Activated naive CD4-positive, alpha-beta T cell treated with Interleukin-2 at 50 U/mL for 16 hours (primary cell): ENCODE data around the gene POLR3A.
"Not testable (repeated sequence)": the region's sequence is repeated elsewhere in the genome, so short reads cannot be mapped to it uniquely, and the experiment has no call there.

Source experiments
- DNase-seq: peaks from one replicate; pipeline ENCODE4 v3.0.0-alpha.2; 2020

Gene POLR3A

DNA sequence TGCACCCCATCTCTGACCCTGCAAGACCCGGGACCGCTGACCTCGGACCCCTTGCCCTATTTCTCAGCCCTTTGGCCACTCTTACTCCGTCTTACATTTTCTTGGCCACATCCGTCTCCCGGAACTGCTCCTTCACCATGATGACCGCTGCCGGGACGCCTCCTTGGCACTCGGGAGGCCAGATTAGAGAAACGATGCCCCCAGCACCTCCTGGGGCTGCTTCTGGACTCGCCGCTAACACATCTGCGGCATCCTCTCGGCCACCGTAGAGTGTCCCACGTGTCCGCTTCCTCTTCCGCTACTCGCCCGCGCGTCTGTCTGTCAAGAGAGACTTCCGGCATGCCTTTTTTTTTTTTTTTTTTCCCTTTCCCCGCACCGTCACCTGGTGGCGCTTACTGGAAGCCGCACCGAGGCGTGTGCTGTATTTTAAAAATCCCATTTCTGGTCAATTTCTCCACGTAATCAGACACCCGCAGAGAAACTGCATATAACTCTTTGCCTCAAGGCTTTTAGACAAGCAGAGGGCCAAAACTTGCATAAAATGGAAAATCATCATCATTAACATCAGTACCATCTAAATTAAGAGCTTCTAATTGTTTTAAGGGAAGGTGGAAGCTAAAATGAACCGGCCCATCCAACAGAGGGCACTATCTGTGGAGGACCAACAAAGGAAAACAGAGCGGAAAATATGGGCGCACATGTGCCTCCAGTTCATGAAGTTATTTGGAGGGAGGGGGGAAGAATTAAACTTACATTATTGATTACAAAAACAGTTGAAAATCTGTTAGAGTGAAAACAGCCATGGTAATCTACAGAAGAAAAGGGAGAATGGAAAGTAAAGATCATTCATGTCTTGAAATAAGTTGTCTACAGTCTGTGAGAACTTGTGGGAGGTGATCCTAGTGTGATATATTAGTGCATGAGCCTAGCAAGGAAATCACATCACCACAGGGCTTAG is at the start of gene POLR3A:
POLR3A (minus strand) TSS at position 247 of the 958 bp plus-strand sequence; CDS start at position 139, 108 bp downstream.
- DNase-seq, result peak; percentile 92

DNA sequence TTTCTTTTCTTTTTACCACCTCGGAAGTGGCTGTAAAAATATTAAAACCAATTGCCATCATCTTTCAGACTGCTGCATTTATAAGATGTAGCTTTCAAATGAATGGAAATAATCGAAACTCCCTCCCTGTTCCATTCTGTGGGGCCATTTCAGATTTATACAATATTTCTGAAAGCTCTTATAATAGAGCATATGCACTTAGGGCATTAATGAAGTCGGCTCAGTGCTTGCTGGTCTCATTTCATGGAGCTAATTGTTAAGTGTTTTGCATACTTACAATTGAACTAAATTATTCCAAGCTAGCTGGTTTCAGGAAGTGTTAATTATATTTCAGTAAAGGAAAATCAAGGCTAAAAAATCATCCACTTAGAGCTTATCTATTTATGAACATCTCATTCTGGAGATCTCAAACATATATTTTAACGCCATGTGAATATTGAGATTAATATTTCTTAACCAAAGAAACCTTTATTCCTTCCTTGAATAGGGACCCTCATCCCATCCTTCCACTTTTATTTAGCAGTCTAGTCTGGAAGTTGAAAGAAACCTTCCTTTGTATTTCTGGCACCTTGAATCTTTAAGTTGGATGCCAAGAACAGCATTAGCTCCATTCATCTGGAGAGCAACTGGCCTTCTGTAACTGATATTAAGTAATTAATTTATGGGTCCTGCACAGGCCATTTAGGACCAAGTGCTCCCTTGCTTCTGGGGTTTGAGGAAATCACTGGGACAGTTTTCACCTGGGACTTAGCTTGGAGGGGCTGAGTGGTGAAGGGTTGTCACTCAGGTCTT is 49.4 kb upstream of the POLR3A start:
- DNase-seq, result no peak

DNA sequence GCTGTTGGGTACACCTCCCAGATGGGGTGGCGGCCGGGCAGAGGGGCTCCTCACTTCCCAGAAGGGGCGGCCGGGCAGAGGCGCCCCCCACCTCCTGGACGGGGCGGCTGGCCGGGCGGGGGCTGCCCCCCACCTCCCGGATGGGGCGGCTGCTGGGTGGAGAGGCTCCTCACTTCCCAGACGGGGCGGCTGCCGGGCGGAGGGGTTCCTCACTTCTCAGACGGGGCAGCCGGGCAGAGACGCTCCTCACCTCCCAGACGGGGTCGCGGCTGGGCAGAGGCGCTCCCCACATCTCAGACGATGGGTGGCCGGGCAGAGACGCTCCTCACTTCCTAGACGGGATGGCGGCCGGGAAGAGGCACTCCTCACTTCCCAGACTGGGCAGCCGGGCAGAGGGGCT is 46.5 kb upstream of the POLR3A start:
- DNase-seq, result not testable (repeated sequence)

DNA sequence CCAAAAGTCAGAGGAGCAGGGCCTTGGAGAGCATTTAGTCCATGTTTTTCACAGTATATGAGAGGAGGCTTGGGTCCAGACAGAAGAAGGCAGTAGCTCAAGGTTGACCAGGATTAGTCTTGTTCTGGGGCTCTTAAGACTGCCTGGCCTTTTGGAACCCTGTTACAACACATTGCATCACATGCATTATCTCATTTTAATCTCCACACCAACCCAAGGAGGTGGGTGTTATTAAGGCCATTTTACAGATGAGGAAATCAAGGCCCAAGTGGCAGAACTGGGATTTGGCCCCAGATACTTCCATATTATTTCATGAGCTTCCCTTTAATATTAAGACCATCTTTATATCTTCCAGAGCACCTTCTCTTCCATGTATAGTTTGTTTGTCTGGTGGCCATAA is 43.2 kb upstream of the POLR3A start:
- no peak for DNase-seq

- no peak for DNase-seq
Measured at GRCh38 chr10:78071857-78072179, 42.5 kb upstream of the POLR3A start.

DNA sequence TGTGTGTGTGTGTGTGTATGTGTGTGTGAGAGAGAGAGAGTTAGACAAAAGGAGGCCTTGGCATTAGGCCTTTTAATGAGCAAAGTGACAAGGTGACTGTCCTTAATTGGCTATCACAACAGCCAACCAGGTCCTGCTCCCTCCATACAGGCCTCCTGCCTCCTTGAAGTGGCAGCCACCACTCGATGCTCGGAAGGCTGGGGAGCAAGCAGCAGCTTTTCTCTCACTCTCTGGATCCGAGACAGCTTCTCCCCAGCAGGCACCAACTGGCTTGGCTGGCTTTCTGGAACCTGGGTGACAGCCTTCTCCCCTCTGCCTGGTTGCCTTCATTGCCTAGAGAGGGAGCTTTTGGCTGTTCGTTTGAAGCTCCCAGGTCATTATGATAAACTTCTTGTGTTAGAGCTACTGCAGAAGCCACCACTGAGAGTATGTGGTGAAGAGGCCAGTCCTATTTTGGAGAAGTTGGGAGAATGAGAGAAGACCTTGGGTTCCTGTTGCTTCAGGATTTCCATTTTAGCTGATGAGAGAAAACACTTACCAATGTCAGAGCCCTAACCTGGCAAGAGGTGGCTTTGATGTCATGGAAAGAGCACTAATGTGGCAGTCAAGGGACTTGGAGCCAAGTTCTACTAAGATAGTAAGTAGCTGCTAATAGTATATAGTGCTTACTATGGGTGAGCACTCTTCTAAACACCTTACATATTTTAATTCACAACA is 42.0 kb upstream of the POLR3A start:
- no peak for DNase-seq

DNA sequence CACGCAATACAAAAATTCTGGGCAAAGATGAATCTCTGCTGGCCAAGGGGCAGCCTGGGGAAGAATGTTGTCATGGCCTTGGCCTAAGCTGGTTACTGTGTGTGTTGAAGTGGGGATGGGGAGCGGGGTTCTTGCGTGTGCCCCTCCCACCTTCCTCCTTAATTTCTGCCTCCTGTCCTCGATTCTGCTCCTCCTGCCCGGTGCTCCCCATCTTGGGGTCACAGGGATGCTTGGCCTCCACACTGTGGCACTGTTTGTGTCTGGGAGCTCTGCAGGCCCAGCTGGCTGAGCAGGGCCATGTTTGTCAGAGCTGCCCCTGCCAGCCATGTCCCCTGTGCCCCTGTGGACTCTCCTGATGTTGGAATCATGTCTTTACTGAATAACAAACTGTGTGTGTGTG is 41.4 kb upstream of the POLR3A start:
- DNase-seq, result no peak

- DNase-seq, result not testable (repeated sequence)
Measured at GRCh38 chr10:78070064-78070463, 40.7 kb upstream of the POLR3A start.

GRCh38 chr10:78069151-78069550 is 39.8 kb upstream of the POLR3A start:
- DNase-seq, result no peak

DNA sequence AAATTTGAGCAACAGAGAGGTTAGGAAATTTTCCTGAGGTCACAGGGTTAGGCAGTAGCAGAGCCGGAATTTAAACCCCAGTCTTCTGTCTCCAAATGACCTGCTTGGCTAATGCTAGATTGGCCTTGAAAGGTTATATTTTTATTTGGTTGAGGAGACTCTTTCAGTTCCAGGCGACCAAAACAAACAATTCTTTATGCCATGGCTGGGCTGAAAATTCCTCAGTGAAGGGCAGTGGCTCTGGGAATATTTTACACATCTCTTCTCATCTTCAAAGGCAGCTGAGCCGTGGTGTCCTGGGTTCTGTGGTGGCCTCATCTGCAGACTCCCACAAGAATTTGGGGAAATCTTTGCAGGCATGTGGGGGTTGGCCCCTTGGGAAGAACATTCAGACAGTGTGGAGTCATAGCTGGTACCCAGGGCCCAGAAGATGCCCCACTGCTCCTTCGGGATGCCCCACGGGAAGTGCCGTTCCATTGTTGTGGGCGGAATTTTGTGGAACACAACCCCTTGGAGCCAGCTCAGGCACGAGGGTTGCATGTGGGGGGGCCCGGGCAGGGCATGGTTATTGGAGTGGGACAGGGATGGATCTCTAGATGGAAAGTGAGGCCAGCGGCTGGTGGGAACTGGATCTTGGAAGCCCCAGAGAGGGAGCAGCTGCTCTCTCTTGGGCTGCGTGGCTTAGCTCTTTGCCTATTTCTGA is 37.6 kb upstream of the POLR3A start:
- no peak for DNase-seq

- DNase-seq, result no peak
Measured at GRCh38 chr10:78066012-78066411, 36.7 kb upstream of the POLR3A start.

DNA sequence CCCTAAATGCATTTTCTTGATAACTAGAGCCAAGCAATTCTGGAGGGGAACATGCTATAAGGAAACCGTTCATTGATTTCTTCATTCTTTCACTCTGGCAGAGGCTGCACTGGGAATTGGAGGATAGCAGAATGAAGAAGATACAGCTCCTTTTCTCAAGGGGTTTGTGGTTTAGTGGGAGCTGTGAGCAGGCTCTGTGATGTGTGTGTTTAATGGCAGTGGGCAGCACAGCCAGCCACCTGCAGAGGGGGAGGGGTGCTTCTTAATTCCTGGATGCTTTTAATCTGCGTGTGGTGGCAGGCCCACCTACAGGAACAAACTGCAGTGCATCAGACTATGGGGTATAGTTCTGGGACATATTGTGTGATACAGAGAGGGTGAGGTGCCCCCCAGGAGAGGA is 36.3 kb upstream of the POLR3A start:
- no peak for DNase-seq

DNA sequence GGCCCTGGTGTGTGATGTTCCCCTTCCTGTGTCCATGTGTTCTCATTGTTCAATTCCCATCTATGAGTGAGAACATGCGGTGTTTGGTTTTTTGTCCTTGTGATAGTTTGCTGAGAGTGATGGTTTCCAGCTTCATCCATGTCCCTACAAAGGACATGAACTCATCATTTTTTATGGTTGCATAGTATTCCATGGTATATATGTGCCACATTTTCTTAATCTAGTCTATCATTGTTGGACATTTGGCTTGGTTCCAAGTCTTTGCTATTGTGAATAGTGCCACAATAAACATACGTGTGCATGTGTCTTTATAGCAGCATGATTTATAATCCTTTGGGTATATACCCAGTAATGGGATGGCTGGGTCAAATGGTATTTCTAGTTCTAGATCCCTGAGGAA is 35.6 kb upstream of the POLR3A start:
- not testable (repeated sequence) for DNase-seq

DNA sequence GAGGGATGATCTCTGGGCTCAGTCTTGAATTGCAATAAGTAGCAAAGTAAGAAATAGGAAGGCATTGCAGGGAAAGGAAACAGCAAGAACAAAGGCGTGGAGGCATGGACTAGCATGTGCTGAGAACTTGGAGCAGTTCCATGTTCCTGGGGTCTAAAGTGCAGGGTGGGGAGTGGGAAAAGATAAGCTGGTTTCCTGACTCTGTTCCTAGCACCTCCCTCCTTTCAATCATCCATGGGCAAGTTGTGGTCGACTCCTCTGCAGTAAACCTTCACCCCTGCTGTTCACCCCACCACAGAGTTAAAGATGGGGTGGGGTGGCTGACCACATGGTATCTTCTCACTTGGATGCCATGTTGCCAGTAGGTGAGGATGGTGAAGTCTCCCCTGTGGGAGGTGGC is 33.9 kb upstream of the POLR3A start:
- DNase-seq, result no peak

- DNase-seq, result no peak
Measured at GRCh38 chr10:78062296-78062695, 33.0 kb upstream of the POLR3A start.

- DNase-seq, result no peak
Measured at GRCh38 chr10:78059906-78060702, 30.8 kb upstream of the POLR3A start.

- DNase-seq, result no peak
Measured at GRCh38 chr10:78058562-78058961, 29.2 kb upstream of the POLR3A start.

- no peak for DNase-seq
Measured at GRCh38 chr10:78053211-78053868, 24.0 kb upstream of the POLR3A start.

DNA sequence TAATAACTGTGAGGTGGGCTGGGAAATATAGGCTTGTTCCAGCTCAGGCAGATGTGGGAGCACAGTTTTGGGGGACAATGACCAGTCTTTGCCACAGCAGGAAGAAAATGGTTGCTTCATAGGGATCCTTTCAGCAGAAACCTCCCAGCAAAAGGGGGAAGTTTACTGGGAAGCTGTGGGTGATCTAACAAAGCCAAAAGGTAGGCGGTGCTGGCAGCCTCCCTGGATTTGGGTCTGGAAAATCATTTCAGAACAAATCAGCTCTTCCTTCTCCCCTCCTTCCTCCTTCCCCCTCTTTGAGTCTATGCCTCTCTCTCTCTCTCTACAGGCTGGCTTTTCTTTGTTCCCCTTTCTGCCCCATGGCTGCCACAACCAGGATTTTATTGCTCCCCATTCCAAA is 20.5 kb upstream of the POLR3A start:
- no peak for DNase-seq

GRCh38 chr10:78047314-78047891 is 18.1 kb upstream of the POLR3A start:
- DNase-seq, result peak; percentile 81

DNA sequence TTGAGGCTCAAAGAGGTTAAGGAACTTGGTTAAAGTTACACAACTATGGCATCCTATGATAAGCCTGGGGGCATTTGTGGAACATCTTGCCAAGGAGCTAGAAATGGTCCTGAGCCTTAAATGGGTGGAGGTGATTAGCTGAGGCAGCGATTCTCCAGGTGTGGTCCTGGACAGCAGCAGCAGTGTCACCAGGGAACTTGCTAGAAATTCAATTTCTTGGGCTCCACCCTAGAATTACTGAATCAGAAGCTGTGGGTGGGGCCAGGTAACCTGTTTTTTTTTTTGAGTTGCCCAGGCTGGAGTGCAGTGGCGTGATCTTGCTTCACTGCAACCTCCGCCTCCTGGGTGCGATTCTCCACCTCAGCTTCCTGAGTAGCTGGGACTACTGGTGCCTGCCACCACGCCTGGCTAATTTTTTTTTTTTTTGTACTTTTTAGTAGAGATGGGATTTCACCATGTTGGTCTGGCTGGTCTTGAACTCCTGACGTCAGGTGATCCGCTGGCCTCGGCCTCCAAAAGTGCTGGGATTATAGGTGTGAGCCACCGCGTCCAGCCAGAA is 17.5 kb upstream of the POLR3A start:
- DNase-seq, result no peak
